CD4-positive, alpha-beta T cell (primary cell): ENCODE measurements around the gene FAM227B. TPM values are rescaled to one million over a fixed set of nuclear protein-coding genes. Genes with fewer than 3 reads are reported as not detected.

Source experiments
- ATAC-seq: fragments of 200-7000 bp; cut with Tn5 transposase; one replicate; pipeline ENCODE4 v1.10.0; 2022; ENCODE audit warnings: mild to moderate bottlenecking; ENCODE audit not compliant: poor library complexity
- CTCF ChIA-PET: fragments of 350-600 bp; sonication (Branson Sonifier 250); formaldehyde crosslinking; loops from one replicate; lab custom pipeline; 2021; ENCODE audit warnings: antibody characterized with exemption, inconsistent platforms; lab: Charles Lee
- POLR2A ChIA-PET: fragments of 350-600 bp; sonication (Branson Sonifier 250); formaldehyde crosslinking; loops from one replicate; lab custom pipeline; 2021; ENCODE audit warnings: antibody characterized with exemption, inconsistent platforms; lab: Charles Lee
- DNase-seq, 14 experiments: peaks; one replicate each; pipeline ENCODE4 v3.0.0-alpha.2; 2013 to 2020; ENCODE audit warnings: mixed read lengths in 2 of 14
- H3K27ac ChIP-seq, 2 donors: one replicate each; pipeline versions ENCODE4 v1.5.1 to v1.7.0; 2013; ENCODE audit warnings: low read length in 2 of 2, low read depth in 1 of 2, mild to moderate bottlenecking in 1 of 2
- H3K27me3 ChIP-seq, 2 experiments: 1 replicate in 1 of 2; 2 replicates in 1 of 2; pipeline versions ENCODE4 v1.6.1 to v1.7.0; 2013; ENCODE audit warnings: low read length in 2 of 2, control low read depth in 1 of 2, mild to moderate bottlenecking in 1 of 2, moderate library complexity in 1 of 2; ENCODE audit not compliant: insufficient read depth in 2 of 2, control insufficient read depth in 1 of 2
- H3K36me3 ChIP-seq: one replicate; pipeline ENCODE4 v1.6.1; 2013; ENCODE audit warnings: low read length, control low read depth; ENCODE audit not compliant: insufficient read depth
- H3K4me1 ChIP-seq: one replicate; pipeline ENCODE4 v1.6.1; 2013; ENCODE audit warnings: low read length, control low read depth; ENCODE audit not compliant: insufficient read depth
- H3K4me3 ChIP-seq: one replicate; pipeline ENCODE4 v1.5.1; 2013; ENCODE audit warnings: mild to moderate bottlenecking, low read length, moderate library complexity
- H3K9me3 ChIP-seq, 2 experiments: 1 replicate in 1 of 2; 2 replicates in 1 of 2; pipeline versions ENCODE4 v1.6.1 to v1.7.0; 2013; ENCODE audit warnings: low read length in 2 of 2, mild to moderate bottlenecking in 2 of 2, control low read depth in 1 of 2, moderate library complexity in 1 of 2; ENCODE audit not compliant: control insufficient read depth in 1 of 2, insufficient read depth in 1 of 2
- H3K27ac Mint-ChIP-seq: one replicate; pipeline ENCODE4 v1.8.0; 2020; ENCODE audit warnings: mixed read lengths
- H3K27me3 Mint-ChIP-seq: one replicate; pipeline ENCODE4 v1.8.0; 2021; ENCODE audit warnings: mixed read lengths
- H3K36me3 Mint-ChIP-seq: one replicate; pipeline ENCODE4 v1.8.0; 2021; ENCODE audit warnings: low read depth, mixed read lengths
- H3K4me1 Mint-ChIP-seq: one replicate; pipeline ENCODE4 v1.8.0; 2021; ENCODE audit warnings: low read depth, mixed read lengths
- H3K4me3 Mint-ChIP-seq: one replicate; pipeline ENCODE4 v1.8.0; 2020; ENCODE audit warnings: mild to moderate bottlenecking, mixed read lengths
- H3K9me3 Mint-ChIP-seq: one replicate; pipeline ENCODE4 v1.8.0; 2020; ENCODE audit warnings: mixed read lengths
- intact Hi-C, 2 experiments: fragments of 100-400 bp; cut with DNase I in 1 of 2; cut with micrococcal nuclease in 1 of 2; formaldehyde crosslinking; loops; one replicate each; pipeline versions ENCODE4 v1.15.1 to v1.9.0; 2023 to 2025; cut with DNase I, micrococcal nuclease
- total RNA-seq, 174 experiments: library from RNA in 2 of 174; stranded (reverse) in 2 of 174; gene quantifications; one replicate each; pipeline ENCODE4 v1.2.3 and lab custom pipeline; 2021 to 2026
- TF ChIP-seq, protein P1 (sequence below): fragments of 200-600 bp; IDR thresholded peaks from one replicate; pipeline ENCODE4 v1.8.0; 2022; ENCODE audit warnings: antibody characterized with exemption, mild to moderate bottlenecking

FAM227B gene
- total RNA-seq, 2 experiments from 2014 or later = 3.0 to 4.4 TPM

DNA sequence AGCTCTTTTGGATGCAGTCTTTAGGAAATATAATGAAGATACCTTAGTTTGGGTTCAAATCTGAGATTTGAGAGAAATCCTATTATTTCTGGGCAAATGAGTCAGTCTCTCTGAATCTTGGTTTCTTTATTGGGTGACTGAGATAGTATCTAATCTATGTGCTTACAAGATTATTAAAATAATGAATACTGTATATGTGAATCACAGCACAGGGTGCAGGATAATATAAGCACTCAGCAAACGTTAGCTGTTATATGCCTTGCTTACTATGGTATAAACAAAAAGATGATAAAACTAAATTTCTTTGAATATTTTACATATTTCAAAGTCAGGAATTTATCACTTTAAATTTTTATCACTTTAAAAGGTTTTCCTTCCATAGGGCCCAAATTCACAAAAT is 168.0 kb downstream of the FAM227B start:
- no peaks in the 10 kb centered on the region for H3K36me3 ChIP-seq
- no peaks in the 10 kb centered on the region for H3K9me3 Mint-ChIP-seq
- no peaks in the 10 kb centered on the region for H3K9me3 ChIP-seq
- intact Hi-C loops = no loop called here
- POLR2A ChIA-PET = no interaction called here
- H3K27ac ChIP-seq = no peak overlapping the region
- no peak overlapping the region for H3K4me3 Mint-ChIP-seq
- DNase-seq (no peak), ATAC-seq (no peak)
- CTCF ChIA-PET = no interaction called here
- no peaks in the 10 kb centered on the region for H3K4me1 Mint-ChIP-seq
- no peaks in the 10 kb centered on the region for H3K36me3 Mint-ChIP-seq
- H3K4me1 ChIP-seq = no peaks in the 10 kb centered on the region
- no peaks in the 10 kb centered on the region for H3K27me3 ChIP-seq
- TF ChIP-seq, protein P1, sequence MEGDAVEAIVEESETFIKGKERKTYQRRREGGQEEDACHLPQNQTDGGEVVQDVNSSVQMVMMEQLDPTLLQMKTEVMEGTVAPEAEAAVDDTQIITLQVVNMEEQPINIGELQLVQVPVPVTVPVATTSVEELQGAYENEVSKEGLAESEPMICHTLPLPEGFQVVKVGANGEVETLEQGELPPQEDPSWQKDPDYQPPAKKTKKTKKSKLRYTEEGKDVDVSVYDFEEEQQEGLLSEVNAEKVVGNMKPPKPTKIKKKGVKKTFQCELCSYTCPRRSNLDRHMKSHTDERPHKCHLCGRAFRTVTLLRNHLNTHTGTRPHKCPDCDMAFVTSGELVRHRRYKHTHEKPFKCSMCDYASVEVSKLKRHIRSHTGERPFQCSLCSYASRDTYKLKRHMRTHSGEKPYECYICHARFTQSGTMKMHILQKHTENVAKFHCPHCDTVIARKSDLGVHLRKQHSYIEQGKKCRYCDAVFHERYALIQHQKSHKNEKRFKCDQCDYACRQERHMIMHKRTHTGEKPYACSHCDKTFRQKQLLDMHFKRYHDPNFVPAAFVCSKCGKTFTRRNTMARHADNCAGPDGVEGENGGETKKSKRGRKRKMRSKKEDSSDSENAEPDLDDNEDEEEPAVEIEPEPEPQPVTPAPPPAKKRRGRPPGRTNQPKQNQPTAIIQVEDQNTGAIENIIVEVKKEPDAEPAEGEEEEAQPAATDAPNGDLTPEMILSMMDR = no peak
- no peak overlapping the region for H3K27ac Mint-ChIP-seq
- no peak overlapping the region for H3K4me3 ChIP-seq
- H3K27me3 Mint-ChIP-seq = no peaks in the 10 kb centered on the region

DNA sequence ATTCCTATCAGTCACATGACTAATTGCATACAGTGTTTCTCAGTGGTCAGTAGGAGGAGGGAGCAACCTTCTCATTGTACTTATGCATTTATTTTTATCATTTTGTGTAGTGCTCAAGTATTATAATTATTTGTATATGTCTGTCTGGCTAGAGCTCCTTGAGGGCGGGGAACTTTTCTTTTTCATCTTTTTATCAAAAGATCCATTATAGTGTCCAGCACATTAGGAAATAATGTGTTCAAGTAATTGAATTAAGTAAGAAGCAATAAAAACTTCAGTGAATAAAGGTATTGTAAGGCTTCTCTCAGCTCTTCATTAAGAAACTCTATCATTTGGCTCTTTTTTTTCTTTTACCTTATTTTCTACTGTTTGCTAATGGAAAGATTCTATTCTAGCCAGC is 178.8 kb downstream of the FAM227B start:
- POLR2A ChIA-PET = no interaction called here
- Histone ChIP-seq H3K9me3 (no peaks in the 10 kb centered on the region), H3K4me3 (no peak overlapping the region), H3K4me1 (no peaks in the 10 kb centered on the region), H3K36me3 (no peaks in the 10 kb centered on the region), H3K27ac (no peak overlapping the region), H3K27me3 (no peaks in the 10 kb centered on the region)
- Mint-ChIP-seq H3K4me1 (no peaks in the 10 kb centered on the region), H3K27ac (no peak overlapping the region), H3K36me3 (no peaks in the 10 kb centered on the region), H3K4me3 (no peak overlapping the region), H3K9me3 (no peaks in the 10 kb centered on the region), H3K27me3 (no peaks in the 10 kb centered on the region)
- CTCF ChIA-PET = no interaction called here
- ATAC-seq (no peak), DNase-seq (no peak)
- intact Hi-C loops = no loop called here
- TF ChIP-seq, protein P1 = no peak

DNA sequence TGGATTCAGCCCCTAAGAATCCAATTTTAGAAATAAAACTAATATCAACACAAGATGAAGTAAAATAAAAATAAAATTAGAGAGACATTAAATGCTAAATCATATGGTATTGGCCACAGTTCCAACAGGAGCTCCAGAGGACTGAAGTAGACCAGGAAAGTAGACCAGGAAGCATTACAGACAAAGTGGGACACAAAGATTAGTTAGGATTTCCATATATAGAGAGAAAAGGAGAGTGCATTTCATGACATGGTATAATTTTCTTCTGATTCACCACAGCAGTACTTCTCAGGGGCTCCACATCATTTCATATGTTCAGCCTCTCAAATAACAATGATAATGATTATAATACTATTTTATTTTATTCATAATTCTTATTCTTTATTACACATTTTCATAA is 179.3 kb downstream of the FAM227B start:
- TF ChIP-seq, protein P1 = no peak
- Histone ChIP-seq H3K27ac (no peak overlapping the region), H3K36me3 (no peaks in the 10 kb centered on the region), H3K4me1 (no peaks in the 10 kb centered on the region), H3K9me3 (no peaks in the 10 kb centered on the region), H3K4me3 (no peak overlapping the region), H3K27me3 (no peaks in the 10 kb centered on the region)
- no peaks in the 10 kb centered on the region for H3K4me1 Mint-ChIP-seq
- no peak for DNase-seq
- H3K36me3 Mint-ChIP-seq = no peaks in the 10 kb centered on the region
- no peak for ATAC-seq
- H3K27ac Mint-ChIP-seq = no peak overlapping the region
- intact Hi-C loops = no loop called here
- H3K4me3 Mint-ChIP-seq = no peak overlapping the region
- ChIA-PET CTCF (no interaction called here), POLR2A (no interaction called here)
- H3K27me3 Mint-ChIP-seq = no peaks in the 10 kb centered on the region
- H3K9me3 Mint-ChIP-seq = no peaks in the 10 kb centered on the region
